Inflammatory macrophage treated with lipopolysaccharide for 1 hour (primary cell): ENCODE results near the gene VAX1.

ENCODE experiments used
- DNase-seq, 2 donors: peaks; one replicate each; pipeline ENCODE4 v3.0.0-alpha.2; 2020 to 2022

VAX1 gene

DNA sequence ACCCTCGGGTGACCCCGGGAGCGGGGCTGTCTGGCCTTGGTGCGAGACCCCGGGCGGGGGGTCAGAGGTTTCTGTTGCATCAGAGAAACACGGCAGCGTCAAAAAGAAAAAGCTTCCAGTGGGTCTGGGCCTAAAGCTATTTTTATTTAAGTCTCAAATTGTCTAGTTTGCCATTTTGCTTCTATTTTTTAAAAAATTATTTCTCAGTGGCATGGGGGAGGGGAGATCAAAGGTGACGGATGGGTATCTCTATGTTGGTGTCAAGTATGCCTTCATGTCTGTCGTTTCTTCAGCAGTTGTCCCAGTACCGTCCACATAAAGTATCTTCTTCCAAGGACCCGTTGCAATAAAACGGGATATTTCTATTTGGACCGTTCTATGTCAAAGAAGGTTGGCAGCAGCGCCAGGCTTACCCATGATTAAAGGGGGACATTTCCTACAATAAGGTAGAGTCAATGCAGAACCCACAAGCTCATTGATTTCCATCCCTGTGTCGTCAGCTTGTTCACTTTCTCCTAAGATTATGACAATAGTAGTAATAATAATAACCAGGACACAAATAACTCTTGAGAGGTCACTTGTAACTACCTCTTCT is 26.0 kb upstream of the VAX1 start:
- DNase-seq = no peak

GRCh38 chr10:117163061-117163953 is 25.2 kb upstream of the VAX1 start:
- DNase-seq = no peak

GRCh38 chr10:117162093-117163060 is 24.3 kb upstream of the VAX1 start:
- DNase-seq = no peak

- DNase-seq = no peak
These were observed 23.4 kb upstream of the VAX1 start for GRCh38 chr10:117161386-117162033.

GRCh38 chr10:117160567-117160966 is 22.5 kb upstream of the VAX1 start:
- DNase-seq = no peak

DNA sequence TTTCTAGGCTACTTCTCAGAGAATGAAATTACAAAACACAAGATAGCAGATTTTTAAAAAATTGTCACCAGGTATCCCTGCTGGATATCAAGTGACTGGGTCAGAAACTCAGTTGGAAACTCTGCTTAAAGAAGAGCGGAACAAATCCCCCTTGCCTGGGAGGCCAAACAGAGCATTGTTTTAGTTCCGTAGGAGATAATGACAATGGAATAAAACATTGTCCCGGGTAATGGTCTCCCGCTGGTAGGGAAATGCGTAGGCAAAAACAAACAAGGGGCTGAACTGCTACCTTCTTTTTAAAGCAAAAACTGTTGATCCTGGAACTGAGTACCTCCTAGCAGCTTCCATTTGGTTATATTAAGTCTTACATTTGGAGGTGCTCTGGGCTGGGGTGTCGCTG is 21.3 kb upstream of the VAX1 start:
- DNase-seq = no peak

DNA sequence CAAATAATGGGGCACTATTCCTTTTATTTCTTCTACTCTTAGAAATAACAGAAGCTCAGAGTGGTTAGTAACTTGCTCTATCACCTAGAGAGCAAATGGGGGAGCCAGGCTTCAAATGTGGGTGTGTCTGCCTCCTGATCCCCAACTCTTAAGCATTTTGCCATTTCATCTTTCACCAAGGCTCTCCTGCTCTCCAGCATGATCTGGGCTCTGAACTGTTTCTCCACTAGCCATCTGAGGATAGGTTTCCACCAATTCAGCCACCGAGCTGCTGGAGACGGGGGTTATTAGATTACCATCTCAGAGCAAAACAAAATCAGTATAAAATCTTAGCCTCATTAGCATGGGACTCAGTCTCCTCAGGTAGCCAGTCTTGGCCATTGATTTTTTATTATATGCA is 20.2 kb upstream of the VAX1 start:
- DNase-seq = no peak

DNA sequence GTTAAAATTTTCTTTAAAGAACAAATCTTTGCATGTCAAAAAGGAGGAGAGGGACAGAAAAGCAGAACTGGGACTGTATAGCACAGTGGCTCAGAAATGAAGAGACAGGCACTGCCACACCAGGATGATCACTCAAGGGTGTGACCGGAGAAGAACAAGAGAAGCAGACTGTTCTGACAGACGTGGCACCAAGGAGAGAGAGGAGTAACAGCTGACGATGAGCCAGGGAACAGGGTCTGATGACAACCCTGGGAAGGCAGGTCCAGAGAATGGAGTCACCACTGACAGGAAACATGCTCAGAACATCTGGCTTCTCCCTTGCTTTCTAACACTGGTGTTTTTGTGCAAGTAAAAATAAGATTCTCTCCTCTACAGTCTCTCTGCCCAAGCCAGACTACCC is 14.6 kb upstream of the VAX1 start:
- no peak for DNase-seq

DNA sequence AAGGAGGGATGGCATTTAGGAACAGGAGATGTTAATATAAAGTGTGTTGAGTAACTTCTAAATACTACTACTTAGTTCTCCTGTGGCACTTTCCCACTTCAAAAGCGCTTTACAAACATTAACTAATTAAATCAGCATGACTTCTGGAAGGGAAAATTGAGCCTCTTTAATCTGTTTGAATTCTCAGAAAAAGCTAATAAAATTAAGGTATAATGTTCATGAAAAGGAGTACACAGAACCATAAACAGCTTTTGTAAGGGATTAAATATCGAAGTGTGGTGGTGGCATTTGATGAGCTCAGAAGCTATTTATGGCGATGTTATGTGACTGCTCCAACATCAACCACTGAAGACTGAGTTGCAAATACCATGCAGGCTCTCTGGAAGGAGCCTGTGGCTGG is 10.2 kb upstream of the VAX1 start:
- DNase-seq = no peak

GRCh38 chr10:117145019-117145418 is 6.9 kb upstream of the VAX1 start:
- no peak for DNase-seq

GRCh38 chr10:117143103-117143823 is 5.2 kb upstream of the VAX1 start:
- no peak for DNase-seq

- no peak for DNase-seq
These were observed 2.4 kb upstream of the VAX1 start for GRCh38 chr10:117140525-117140902.

DNA sequence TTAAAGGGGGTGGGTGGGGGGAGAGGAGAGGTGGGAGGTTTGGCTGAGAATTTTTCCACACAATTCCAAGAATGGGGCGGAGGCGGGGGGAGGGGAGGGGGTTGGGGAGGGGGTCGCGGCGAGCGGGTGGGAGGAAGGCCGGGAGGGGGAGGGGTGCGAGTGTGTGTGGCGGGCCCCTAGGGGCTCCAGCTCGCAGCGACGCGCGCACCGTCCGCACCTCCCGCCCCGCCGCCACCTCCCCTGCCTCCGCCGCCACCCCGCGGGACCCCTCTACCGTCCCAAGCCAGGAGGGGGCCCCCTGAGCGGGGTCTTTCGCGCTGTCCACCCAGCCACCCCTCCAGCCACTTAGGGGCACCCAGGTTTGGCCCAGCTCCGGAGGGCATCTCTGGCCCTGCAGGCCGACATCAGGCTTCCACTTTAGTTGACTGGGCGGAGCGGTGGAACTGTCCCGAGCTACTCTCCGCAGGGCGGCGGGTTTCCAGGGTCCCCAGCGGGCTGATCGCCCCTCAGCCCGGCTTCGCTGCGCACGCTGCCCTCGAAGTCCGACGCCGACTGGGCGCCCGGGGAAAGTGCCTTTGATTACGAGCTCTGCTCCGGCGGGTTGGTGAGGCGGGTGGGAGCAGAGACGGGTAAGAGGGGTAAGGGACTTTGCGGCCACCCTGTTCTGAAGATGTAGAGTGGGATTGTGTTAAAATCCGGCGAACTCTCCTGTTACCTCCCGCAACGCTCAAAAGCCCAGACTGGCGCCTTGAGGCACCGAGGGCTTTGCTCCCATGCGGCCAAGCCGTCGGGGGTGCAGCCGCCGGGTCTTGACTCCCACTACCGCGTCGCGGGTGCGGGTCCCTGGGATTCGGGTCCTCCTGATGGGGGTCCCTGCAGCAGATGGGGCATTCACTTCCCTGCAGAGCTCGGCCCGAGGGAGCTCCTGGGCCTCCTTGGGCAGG is 1.8 kb upstream of the VAX1 start:
- DNase-seq = no peak

DNA sequence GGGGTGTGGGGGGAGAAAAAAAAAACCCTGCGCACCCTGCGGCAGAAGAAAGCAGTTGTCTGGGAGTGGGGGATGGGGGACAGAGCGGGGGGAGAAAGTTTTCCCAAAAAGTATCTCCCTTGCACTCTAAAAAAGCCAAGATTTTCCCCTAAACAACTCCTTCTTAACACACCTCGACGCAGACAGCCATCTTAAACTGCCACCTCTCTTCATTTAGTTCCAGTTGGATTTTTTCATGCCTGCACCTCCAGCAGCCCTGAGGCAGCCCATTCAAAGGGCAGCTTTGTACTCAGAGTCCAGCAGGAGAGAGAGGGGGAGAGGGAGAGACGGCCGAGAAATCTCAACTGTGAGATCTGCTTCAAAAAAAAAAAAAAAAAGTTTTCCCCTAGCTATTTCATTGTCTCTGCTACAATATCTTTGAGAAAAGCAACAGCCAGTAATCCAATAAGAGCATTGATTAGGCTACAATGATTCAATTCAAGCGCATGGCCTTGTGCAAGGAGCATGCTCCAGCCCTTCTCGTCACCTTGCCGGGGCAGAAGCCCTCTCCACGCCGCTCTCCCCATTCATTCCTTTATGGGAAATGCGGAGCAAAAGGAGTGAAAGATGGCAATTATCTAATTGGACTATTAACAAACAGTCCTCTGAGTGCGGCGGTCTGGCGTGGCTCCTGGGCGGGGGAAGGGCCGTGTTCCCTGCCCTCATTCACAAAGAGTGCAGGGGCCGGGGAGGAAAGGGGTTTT is 939 bp upstream of the VAX1 start:
- no peak for DNase-seq

DNA sequence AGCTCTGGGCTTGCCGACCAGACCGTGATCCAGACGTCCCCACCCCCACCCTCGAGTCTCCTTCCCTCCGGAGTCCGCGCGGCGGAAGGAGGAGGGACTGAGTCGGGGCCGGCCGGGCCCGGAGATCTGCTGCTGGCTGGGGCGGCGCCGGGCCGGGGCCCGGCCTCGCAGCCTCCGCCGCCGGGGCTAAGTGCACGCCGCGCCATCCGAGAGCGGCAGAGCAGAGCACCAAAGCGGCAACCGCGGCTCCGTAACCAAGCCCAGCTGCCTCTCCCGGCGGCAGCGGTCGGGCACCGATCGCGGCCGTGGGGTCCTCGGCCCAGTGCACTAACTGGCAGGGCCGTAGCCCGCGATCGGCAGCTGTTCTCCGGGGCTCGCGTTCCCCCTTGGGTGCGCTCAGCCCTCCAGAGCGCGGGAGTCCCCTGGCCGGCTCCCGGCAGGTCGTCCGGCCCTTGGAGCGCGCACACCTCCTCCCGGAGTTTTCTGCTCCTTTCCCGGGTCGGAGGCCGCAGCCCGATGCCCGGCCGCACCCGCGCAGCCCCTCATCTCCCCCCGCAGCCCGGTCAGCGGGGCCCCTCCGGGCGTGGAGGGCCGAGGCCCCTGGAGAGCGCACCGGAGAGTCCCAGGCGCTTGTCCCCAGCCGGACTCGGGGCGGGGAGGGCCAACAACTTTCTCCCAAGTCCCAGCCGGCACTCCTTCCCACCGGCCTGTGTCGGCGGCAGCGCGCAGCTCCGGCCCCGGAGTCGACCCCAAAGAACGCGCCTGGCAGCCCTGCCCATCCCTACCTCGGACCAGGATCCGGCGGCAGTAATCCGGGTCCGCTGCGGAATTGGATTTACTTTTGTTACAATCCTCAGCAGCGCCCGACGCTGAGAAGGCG is 799 bp downstream of the VAX1 start:
- DNase-seq = no peak

GRCh38 chr10:117136391-117136975 is 1.6 kb downstream of the VAX1 start:
- no peak for DNase-seq

- DNase-seq = no peak
These were observed 2.5 kb downstream of the VAX1 start for GRCh38 chr10:117135480-117136140.

DNA sequence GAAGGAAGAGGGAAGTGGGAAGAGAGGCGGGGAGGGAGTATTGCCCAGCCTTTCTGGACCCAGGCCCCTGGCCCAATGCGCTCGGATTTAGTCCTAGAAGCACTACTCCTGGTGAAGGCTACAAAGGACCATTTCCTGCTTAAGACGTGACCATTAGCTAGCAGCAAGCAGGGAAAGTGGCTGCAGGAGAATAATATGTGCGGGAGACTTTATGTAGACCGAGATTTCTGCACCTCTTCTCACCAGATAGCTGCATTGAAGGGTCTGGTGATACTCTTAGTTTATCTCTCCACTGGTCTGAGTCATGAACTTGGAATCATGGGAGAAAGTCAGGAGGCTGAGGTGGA is 3.1 kb downstream of the VAX1 start:
- no peak for DNase-seq
